HG02642 (cell line): ENCODE results near the gene CAPS.

Source experiments
- ATAC-seq: cut with Tn5 transposase; IDR thresholded peaks from one replicate; pipeline ENCODE4 v1.9.1; 2021; ENCODE audit warnings: mild to moderate bottlenecking; ENCODE audit not compliant: unreplicated experiment, poor library complexity

The CAPS gene

DNA sequence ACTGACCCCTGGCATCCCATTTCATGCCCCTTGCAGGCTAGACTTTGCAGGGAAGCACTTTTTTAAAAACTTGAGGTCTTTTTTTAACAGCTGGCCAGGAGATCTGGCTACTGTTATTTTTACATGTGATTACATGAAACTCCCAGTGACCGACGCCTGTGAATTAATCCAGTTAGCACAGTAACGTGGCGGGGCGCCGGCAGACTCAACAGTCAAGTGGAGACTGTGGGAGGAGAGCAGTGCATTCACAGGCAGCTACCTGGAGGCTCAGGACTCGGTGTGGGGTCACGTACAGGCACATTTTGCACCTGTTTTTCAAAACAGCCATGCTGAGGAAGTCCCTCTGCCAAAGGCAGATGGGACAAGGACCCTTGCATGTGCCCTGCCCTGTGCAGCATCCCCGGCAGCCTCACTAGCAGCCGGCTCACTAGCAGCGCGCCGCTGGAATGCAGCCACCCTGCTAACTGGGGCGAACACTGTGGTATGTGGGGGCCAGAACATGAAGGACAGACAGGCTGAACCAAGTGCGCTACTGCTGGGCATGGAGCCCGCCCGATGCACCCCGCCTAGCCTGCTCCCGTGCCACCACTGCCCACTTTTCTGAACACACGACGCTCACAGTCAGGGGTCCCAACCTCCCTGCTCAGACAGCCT lies 18.7 kb downstream of the CAPS start:
- no peak for ATAC-seq

DNA sequence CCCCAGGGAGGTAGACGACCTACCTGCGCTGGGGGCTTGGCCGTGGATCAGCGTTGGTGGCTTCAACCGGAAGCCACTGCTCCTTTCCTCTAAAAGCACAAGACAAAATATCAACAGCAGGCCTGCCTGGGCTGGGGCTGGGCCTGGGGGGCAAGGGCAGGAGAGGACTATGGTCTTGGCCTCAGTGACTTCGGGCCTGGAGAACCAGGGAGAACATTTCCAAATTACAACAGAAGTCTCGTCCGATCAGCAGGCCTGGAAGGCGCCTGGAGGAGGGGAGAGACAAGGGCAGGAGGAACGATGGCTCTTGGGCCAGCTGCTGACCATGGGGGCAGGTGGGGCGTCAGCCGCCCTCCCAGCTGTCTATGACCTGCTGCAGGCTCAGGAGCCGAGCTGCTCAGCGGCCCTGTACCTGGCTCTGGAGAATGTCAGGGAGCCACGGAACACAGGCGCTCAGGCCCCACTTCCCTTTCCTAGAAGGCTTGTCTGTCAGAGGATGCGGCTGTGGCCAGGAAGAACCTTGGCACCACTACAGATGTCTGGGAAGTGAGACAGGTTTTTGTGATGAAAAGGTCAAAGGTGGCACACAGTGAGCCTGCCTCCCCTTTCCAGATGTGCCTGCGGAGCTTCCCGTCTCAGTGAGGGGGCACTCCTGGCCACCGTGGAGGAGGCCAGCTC lies 19.5 kb downstream of the CAPS start:
- ATAC-seq: no peak

DNA sequence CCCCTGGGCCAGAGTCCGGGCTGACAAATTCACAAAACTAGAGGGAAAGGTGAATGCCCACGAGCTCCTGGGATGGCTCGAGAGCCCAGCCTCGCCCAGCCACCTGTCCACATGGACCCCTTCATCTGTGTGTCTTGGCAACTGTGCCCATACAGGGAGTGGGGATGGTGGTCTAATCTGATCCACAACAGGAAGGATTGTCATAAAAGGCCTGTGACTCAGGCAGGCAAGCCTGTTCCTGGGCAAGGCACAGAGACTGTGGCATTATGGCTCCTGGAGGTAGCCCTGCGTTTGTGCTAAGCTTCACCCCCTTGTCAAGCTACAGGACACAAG lies 20.0 kb downstream of the CAPS start:
- no peak for ATAC-seq

GRCh38 chr19:5934774-5935472 lies 20.9 kb downstream of the CAPS start:
- ATAC-seq: no peak

DNA sequence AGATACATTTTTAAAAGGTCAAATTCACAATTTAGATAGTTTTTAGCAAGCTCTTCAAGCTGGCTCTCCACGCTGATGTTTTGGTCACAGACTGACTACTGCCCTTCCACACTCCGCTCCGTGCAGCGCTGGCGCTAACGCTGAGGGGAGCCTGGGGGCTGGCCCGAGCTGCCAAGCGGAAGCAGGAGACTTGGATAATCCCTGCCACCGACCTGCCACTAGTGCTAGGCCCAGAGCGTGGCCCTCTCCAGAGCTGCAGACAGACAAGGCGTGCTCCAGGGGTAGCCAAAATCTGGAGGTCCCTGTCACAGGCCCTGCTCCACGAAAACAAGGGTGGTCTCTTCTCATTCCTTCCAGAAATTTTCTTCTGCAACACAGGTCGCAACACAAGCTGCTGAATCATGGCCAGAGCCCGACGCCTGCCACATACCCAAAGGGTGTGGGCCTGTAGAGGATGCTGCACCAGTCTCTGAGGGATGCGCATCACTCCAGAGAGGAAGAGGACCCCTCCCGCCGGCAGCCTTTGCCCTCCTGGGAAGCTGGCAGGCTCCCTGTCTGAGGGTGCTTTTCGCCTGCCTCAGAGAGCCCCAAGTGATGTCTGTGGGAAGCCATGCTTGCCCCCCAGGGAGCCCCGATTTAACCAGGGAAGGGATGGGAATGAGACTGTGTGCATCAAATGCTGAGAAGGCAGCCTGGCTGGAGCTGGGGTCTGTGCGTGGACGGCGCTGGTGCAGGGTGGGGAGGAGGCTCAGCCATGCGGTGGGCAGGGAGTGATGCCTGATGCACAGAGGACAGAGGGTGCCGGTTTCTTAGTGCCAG lies 21.6 kb downstream of the CAPS start:
- no peak for ATAC-seq

DNA sequence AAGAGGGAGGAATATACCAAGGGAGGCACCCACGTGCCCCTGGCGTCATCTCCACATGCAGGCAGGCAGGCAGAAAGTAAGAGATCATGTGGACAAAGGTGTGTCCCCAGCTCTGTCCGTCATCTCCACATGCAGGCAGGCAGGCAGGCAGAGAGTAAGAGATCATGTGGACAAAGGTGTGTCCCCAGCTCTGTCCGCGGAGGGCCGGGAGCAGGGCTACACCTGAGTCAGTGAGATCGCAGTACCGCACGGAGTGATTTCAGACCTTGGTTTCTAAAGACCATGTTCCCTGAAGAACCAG lies 22.2 kb downstream of the CAPS start:
- no peak for ATAC-seq

- ATAC-seq: no peak
Observed at GRCh38 chr19:5937550-5937949, 23.5 kb downstream of the CAPS start.

- ATAC-seq: no peak
Observed at GRCh38 chr19:5940260-5941208, 26.5 kb downstream of the CAPS start.

- ATAC-seq: no peak
Observed at GRCh38 chr19:5941673-5942072, 27.6 kb downstream of the CAPS start.

DNA sequence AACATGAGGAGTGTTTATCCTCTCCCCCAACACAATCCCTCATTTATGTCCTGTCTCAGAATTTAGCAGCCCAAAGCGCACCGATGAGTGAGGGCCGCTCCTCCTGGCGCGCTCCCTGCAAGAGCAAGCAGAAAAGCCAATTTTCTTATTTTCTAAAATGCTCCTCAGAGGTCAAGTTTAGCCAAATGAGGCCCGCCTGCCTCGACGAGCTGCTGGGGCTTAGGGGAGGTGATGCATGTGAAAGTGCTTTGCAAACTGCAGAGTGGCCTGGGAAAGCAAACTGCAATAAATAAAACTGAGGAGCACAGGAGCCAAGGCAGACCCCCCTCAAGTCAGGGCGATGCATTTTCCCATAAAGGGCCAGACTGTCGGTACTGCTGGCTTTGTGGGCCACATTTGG lies 29.0 kb downstream of the CAPS start:
- no peak for ATAC-seq

- no peak for ATAC-seq
Observed at GRCh38 chr19:5943623-5944022, 29.6 kb downstream of the CAPS start.

GRCh38 chr19:5947435-5947834 lies 33.4 kb downstream of the CAPS start:
- no peak for ATAC-seq

DNA sequence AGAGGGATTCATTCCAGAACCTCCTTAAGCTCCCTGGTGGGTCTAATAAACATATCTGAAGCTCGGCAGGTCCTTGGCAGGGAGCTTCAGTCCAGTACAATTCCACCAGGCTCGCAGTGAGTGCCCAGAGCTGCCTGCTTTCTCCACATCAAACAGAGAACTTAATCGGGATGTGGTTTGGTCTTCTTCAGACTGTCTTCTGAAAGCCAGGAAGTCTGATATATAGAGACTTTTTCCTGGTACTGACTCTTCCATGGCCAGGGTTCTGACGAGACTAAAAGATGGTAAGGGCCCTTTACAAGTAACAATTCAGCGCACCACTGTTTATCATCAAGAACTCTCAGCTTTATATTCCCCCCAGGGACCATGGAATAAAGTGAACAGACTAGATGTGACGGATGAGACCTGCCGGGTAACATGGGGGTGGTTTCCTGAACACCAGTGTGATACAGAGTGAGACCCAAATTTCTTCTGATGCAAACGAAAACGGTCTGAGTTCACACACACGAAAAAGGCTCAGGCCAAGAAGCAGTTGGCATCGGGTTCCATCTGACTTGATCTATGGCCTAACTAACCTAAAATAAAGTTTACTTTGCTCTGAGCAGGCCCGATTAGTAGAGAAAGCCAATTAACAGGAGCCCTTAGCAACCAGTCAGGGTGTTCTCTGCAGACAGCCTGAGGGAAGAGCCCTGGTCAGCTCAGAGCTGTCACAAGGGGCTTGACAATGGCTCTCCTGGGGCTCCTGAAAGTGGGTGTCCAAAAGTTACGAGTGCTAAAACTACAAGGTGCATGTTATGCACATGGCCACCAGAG lies 34.9 kb downstream of the CAPS start:
- no peak for ATAC-seq

- no peak for ATAC-seq
Observed at GRCh38 chr19:5949792-5950305, 35.8 kb downstream of the CAPS start.

DNA sequence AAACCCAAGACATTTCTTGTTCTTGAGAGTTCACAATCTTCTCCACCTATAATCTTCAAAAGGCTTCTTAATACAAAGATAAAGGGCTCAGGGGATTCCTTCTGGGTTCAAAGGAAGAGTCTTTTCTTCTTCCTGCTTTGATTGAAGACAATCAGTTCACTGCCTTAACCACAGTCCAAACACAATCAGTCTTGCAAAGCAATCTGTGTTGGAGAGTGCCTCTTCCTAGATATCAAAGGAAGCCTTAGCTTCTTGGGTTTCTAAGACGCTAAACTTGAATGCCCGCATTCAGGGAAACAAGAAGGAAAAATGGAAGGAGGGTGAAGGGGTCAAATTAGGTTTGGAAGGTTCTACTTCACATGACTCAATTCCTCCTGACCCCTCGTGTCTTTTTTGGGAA lies 36.7 kb downstream of the CAPS start:
- ATAC-seq: no peak

GRCh38 chr19:5951338-5951861 lies 37.3 kb downstream of the CAPS start:
- ATAC-seq: no peak

DNA sequence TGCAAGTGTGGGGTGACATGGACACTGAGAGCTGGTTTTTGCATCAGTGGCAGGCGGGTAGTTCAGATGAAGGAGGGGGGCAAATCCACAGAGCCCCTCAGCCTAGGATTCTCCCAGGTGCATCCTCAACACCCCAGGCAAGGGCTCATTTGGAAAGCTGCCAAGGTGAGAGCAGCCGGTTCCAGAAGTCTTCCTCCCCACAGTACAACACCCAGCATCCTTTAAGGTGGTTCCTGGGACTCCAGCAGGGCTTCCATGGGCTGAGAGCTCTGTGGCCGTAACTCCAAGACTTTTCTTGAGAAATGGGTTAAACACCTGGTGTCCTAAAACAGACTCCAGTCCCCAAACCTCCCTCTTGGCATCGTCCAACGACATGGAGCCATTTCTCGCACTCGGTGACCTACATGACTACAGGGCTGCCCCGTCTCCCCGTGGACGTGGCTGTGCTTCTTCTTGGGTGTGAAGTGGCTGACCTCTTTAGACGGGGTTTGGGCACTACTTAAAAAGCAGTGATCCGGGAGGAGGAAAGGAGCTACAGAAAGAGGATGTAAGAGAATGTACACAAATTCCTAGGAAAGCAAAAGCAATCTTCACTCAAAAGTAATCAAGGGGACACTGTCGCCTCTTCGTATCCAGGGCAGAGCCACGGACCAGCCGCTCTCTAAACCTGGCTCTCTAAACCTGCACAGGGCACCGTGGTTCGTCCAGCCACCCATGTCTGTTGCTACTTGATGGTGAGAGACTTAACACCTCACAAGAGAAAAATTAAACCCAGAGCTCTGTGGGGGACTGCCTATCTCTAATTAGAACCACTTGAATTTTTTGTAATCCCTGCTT lies 38.4 kb downstream of the CAPS start:
- no peak for ATAC-seq

GRCh38 chr19:5953030-5953589 lies 39.1 kb downstream of the CAPS start:
- ATAC-seq: no peak
